Neural crest cell (in vitro differentiated cells): ENCODE measurements around the gene DPPA4. TPM values are rescaled to one million over a fixed set of nuclear protein-coding genes. Genes with fewer than 3 reads are reported as not detected.

Source experiments
- DNase-seq: peaks from one replicate; pipeline ENCODE4 v3.0.0; 2021; ENCODE audit warnings: low read depth, mixed read lengths, low spot score
- H3K27ac Mint-ChIP-seq: one replicate; pipeline ENCODE4 v1.8.0; 2021; ENCODE audit warnings: mild to moderate bottlenecking, mixed read lengths; ENCODE audit not compliant: unreplicated experiment
- H3K27me3 Mint-ChIP-seq: 2 replicates; pipeline ENCODE4 v1.8.0; 2021; ENCODE audit warnings: low read depth, mild to moderate bottlenecking, mixed read lengths
- H3K36me3 Mint-ChIP-seq: 2 replicates; pipeline ENCODE4 v1.8.0; 2021; ENCODE audit warnings: low read depth, mild to moderate bottlenecking, mixed read lengths
- H3K4me1 Mint-ChIP-seq: 2 replicates; pipeline ENCODE4 v1.8.0; 2021; ENCODE audit warnings: mixed read lengths
- H3K4me3 Mint-ChIP-seq: one replicate; pipeline ENCODE4 v1.8.0; 2021; ENCODE audit warnings: mild to moderate bottlenecking, mixed read lengths
- H3K9me3 Mint-ChIP-seq: 2 replicates; pipeline ENCODE4 v1.8.0; 2021; ENCODE audit warnings: mixed read lengths
- CTCF ChIP-seq: fragments of 200-600 bp; sonication (generic); conservative IDR thresholded peaks from 2 replicates; pipeline ENCODE4 v1.5.0; 2021; ENCODE audit warnings: antibody characterized with exemption, mild to moderate bottlenecking
- total RNA-seq: library from RNA; stranded (reverse); gene quantifications from 2 replicates; pipeline ENCODE4 v1.2.1, GENCODE V29; 2021

DPPA4 gene
- total RNA-seq, 1 donor from 2014 or later, result 155 TPM

GRCh38 chr3:109278141-109278540, 59.2 kb downstream of the DPPA4 start:
- no peak for DNase-seq
- Mint-ChIP-seq H3K27ac (no peak overlapping the region), H3K27me3 (no peaks in the 10 kb centered on the region), H3K4me3 (no peak overlapping the region), H3K4me1 (peaks cover 11% of the 10 kb centered on the region), H3K36me3 (no peaks in the 10 kb centered on the region), H3K9me3 (no peaks in the 10 kb centered on the region)
- TF ChIP-seq CTCF, result no peak

Other genes with a start within 250 kb of the DPPA4 start
- gene MORC1, start 219.4 kb downstream of the DPPA4 start, total RNA-seq, result not detected in 2 replicates
- gene C3orf85, start 200.8 kb downstream of the DPPA4 start, total RNA-seq, result not detected in 2 replicates
- gene DPPA2, start 21.0 kb downstream of the DPPA4 start, total RNA-seq, result 0.86 and 1.1 TPM in 2 replicates